Central memory CD4-positive, alpha-beta T cell (primary cell): ENCODE measurements around the gene C17orf100.

ENCODE experiments used
- DNase-seq: peaks from one replicate; pipeline ENCODE4 v3.0.0; 2022

C17orf100 gene

GRCh38 chr17:6696906-6697305 is 45.3 kb downstream of the C17orf100 start:
- no peak for DNase-seq

GRCh38 chr17:6698004-6698403 is 46.4 kb downstream of the C17orf100 start:
- DNase-seq, result no peak

- no peak for DNase-seq
Observed at GRCh38 chr17:6699997-6700947, 48.7 kb downstream of the C17orf100 start.

GRCh38 chr17:6700948-6701307 is 49.4 kb downstream of the C17orf100 start:
- DNase-seq, result no peak

- DNase-seq, result no peak
Observed at GRCh38 chr17:6701719-6702118, 50.2 kb downstream of the C17orf100 start.

GRCh38 chr17:6702567-6703215 is 51.1 kb downstream of the C17orf100 start:
- no peak for DNase-seq
